GM19438 (cell line): ENCODE measurements around the gene TM7SF3.
A peak's percentile ranks its signal among the peaks of the same experiment; 100 is the strongest.
"Not testable (repeated sequence)": the region's sequence is repeated elsewhere in the genome, so short reads cannot be mapped to it uniquely, and the experiment has no call there.

Experiments
- ATAC-seq: cut with Tn5 transposase; IDR thresholded peaks from one replicate; pipeline ENCODE4 v1.9.1; 2021; ENCODE audit warnings: low read depth; ENCODE audit not compliant: unreplicated experiment

The TM7SF3 gene

GRCh38 chr12:27017163-27017823 is 3.1 kb upstream of the TM7SF3 start:
- ATAC-seq, result not testable (repeated sequence)

DNA sequence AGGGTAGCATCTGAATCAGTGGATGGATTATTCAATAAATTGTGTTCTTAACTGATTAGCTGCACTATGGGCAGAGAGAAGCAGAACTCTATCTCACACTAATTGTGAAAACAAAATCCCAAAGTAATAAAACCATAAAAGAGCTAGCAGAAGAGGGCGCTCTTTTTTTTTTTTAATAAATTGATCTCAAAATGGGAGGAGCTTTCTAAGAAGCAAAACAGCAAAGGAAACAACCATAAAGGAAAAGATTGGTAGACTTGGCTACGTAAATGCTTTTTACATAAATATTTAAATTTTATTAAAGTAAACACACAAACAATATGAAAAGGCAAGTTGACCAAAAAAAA is 1.5 kb upstream of the TM7SF3 start:
- ATAC-seq, result no peak

GRCh38 chr12:27014859-27015729 is 910 bp upstream of the TM7SF3 start:
- no peak for ATAC-seq

DNA sequence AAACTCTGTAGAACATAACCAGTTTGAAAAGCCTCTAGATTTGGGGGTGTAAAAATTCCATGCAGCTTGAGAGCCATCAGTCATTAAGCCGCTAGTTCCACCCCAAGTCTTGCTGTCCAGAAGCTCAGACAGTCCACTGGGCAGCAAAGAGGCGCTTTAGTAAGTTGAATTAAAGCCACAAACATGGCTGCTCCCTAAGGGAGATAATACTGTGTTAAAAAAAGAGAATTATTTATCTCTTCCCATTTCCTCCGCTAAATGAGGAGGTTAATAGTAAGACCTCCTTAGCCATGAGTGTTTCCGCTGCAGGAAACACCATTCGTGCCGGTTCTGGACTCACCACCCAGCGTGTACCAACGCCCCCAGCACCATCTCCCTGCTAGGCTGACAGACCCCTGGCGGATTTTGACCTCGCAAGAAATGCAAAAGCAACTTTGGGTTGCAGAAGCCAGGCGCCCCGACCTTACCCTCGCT is 536 bp downstream of the TM7SF3 start:
- peak; percentile 27 for ATAC-seq

- ATAC-seq, result no peak
Observed at GRCh38 chr12:27012982-27013255, 1.3 kb downstream of the TM7SF3 start.

DNA sequence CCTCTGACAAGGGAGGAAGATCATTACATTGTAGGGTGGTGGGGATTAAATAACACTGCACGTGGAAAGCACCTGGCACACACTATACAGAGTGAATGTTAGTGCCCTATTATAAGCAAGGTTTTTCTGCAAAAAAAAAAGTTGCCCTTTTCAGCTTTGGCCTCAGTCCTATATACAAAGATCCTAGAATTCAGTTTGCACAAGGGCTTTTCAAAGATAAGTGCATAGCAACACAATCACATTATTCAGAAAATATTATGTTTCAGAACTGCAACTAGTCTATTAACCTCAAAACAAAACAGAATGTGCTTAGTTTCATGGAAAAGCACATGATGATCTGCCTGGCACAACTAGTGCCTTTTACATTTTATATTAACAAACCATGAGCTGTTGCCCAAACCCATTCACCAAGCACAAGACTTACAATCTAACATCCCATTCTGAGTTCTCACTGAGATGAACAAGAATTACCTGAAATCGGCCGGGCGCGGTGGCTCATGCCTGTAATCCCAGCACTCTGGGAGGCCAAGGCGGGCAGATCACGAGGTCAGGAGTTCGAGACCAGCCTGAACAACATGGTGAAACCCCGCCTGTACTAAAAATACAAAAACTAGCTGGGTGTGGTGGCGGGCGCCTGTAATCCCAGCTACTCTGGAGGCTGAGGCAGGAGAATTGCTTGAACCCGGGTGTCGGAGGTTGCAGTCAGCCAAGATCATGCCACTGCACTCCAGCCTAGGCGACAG is 1.8 kb downstream of the TM7SF3 start:
- ATAC-seq, result no peak

GRCh38 chr12:27009881-27010301 is 4.3 kb downstream of the TM7SF3 start:
- no peak for ATAC-seq

- ATAC-seq, result no peak
Observed at GRCh38 chr12:27008081-27008480, 6.1 kb downstream of the TM7SF3 start.

DNA sequence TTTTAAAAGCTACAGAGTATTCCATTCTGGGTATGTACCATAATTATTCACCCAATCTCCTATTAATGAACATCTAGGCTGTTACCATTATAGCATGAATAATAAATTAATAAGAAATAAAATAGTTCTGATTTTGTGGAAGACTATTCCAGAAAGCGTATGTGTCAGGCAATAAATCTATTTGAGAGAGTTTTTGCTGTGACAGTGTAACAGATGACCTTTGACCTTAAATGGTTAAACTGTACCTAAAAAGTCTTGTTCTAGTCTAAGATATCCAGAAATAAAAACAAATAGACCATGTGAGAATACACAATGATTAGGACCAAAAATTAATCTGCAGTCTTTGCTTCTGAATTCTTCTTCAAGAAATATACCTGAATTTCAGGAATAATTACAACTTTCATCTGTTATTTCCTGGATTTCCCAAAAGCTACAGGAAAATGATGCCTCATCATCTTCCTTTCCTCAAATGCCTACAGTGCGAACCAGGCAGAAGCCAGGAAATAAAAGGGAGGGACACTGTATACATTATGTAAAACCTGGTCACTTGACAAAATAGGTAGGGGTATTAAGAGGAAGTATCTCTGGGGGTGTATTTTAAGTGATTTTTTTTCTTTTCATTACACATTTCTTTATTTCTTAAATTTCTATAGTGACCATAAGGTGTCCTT is 7.3 kb downstream of the TM7SF3 start:
- ATAC-seq, result no peak

GRCh38 chr12:27005495-27005894 is 8.7 kb downstream of the TM7SF3 start:
- no peak for ATAC-seq

DNA sequence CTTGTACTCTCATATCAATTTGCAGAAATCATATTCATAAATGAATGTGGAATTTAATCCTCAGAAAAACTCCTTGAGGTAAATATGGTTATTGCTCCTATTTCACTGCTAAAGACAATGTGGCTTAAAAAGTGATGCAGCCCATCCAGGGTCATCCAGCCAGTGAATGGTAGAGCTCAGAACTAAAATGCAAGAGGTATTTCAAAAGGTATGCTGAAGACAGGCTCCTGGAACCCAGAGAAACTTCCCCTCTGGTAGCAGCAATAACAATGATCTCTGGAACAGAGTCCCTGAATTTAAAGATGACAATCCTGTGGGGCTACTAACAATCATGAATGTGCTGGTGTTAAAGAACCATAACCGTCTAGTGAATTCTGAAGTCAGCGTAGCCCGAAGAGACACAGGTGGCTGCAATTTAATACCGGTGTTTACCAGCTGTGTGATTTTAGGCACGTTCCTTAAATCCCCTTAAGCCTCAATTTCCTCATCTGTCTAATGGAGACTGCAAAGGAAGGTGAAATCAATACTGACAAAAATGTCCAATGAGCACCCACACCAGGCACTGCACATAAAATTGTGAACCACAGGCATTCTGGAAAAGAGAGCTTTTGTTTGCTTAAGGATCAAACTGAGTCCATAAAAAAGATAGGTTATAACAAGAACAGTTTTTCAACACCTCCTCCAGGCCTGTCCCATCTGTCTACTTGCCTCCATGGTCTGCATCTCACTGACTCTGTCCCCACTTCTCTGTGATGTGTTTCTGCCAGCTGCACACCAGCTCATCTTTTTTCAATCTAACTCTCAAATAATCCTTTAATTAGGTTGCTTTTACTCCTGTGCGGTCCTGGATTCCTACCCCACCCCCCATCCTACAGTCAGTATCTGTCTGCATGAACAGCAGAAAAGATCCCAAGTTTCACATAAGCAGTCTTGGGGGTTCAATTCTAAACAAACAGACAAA is 10.5 kb downstream of the TM7SF3 start:
- no peak for ATAC-seq

GRCh38 chr12:27002141-27002540 is 12.0 kb downstream of the TM7SF3 start:
- no peak for ATAC-seq

DNA sequence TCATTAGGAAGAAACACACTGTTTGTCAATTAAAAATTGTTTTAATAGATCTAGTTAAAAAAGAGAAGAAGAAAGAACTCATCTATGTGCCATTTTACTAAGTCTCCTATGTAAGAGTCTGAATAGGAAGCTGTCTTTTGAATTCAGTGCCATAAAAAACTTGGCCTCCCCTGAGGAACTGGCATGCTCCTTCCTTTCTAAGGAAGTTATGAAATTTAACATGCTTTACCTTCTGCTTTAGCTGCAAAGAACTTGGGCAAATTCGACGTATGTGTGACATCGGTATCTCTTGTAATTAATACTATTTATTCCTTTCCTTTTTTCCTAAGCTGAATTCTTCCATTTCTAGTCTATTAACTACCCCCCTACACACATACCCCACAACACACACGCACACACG is 12.5 kb downstream of the TM7SF3 start:
- no peak for ATAC-seq

DNA sequence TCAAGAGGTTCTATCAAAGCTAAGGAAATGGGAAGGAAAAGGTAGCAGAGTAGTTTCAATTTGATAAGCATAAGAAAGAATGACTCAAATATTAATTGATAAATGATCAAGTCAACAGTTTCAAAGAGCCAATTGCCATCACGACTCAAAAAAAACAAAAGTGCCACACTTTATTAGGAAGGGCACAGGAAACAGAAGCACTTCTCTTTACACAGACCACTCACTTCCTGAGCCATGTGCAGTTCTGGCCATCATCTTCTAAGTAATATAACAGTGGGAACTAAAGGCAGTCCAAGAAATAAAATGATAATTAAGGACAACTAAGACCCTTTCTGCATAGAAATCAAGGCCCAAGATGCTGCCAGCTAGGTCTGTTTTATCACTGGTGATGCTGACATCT is 13.2 kb downstream of the TM7SF3 start:
- ATAC-seq, result no peak

GRCh38 chr12:26997003-26997402 is 17.2 kb downstream of the TM7SF3 start:
- ATAC-seq, result no peak

- ATAC-seq, result no peak
Observed at GRCh38 chr12:26995706-26996105, 18.5 kb downstream of the TM7SF3 start.

DNA sequence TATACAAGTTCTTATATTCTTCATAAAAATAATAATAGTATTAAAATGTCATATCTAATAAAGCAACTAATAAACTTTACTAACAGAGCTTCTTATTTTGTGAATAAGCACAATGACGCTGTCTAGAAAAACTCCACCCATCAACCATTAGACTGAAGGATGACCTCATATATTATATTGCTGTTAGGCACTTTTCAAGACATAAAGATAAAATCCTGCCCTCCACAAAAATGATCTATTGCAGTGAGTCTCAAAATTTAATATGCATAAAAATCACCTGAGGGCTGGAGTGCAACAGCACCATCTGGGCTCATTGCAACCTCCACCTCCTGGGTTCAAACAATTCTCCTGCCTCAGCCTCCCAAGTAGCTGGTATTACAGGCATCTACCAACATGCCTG is 20.1 kb downstream of the TM7SF3 start:
- ATAC-seq, result no peak

DNA sequence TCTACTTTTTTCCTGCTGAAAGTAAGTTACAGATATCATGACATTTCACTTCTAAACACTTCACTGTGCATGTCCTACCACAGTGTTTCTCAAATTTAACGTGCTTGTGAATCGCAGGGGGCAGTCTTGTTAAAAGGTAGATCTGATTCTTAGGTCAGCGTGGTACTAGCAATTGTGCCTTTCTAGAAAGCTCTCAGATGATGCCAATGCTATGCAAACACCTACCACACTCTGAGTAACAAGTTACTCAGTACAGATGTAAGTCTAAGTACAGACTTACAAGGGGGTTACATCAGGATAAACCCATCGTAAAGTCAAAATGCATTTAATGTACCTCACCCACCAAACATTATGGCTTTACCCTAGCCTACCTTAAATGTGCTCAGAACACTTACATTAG is 22.4 kb downstream of the TM7SF3 start:
- no peak for ATAC-seq

DNA sequence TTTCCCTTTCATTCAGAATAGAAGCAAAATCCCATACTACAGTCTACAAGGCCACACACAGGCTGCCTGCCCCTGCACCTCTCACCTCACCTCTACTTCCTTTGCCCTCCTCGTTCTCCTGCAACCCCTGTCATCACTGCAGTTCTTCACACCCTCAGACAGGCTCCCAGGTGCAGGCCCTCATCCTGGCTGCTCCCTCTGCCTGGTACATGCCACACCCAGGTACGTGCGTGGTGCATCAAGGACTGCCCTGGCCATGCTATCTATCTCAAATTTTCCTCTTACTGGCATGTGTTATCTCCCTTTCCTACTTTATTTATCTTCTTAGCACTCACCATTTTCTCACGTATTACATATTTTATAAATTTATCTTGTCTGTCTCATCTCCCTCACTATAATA is 24.3 kb downstream of the TM7SF3 start:
- no peak for ATAC-seq

GRCh38 chr12:26988703-26989102 is 25.5 kb downstream of the TM7SF3 start:
- no peak for ATAC-seq
